Osteocyte (in vitro differentiated cells): ENCODE data around the gene VSIG8. TPM values are rescaled to one million over a fixed set of nuclear protein-coding genes. Genes with fewer than 3 reads are reported as not detected.

ENCODE experiments used
- DNase-seq: peaks from one replicate; pipeline ENCODE4 v3.0.0; 2021; ENCODE audit warnings: mixed read lengths; ENCODE audit not compliant: unreplicated experiment; ENCODE audit errors: extremely low spot score
- H3K27ac Mint-ChIP-seq: one replicate; pipeline ENCODE4 v1.8.0; 2021; ENCODE audit warnings: mild to moderate bottlenecking, mixed read lengths; ENCODE audit not compliant: unreplicated experiment
- H3K27me3 Mint-ChIP-seq: one replicate; pipeline ENCODE4 v1.8.0; 2021; ENCODE audit warnings: mixed read lengths; ENCODE audit not compliant: unreplicated experiment
- H3K36me3 Mint-ChIP-seq: one replicate; pipeline ENCODE4 v1.8.0; 2021; ENCODE audit warnings: mixed read lengths; ENCODE audit not compliant: unreplicated experiment
- H3K4me1 Mint-ChIP-seq: one replicate; pipeline ENCODE4 v1.8.0; 2021; ENCODE audit warnings: mixed read lengths; ENCODE audit not compliant: unreplicated experiment
- H3K4me3 Mint-ChIP-seq: one replicate; pipeline ENCODE4 v1.8.0; 2021; ENCODE audit warnings: mild to moderate bottlenecking, moderate library complexity, mixed read lengths; ENCODE audit not compliant: unreplicated experiment
- H3K9me3 Mint-ChIP-seq: one replicate; pipeline ENCODE4 v1.8.0; 2021; ENCODE audit warnings: mixed read lengths; ENCODE audit not compliant: unreplicated experiment
- CTCF ChIP-seq: fragments of 200-600 bp; sonication (generic); IDR thresholded peaks from 2 replicates; pipeline ENCODE4 v1.5.0; 2021; ENCODE audit warnings: antibody characterized with exemption, mild to moderate bottlenecking, moderate library complexity
- total RNA-seq: library from RNA; stranded (reverse); gene quantifications from 2 replicates; pipeline ENCODE4 v1.2.1, GENCODE V29; 2021

The VSIG8 gene
- total RNA-seq, 1 donor from 2014 or later, result not detected

DNA sequence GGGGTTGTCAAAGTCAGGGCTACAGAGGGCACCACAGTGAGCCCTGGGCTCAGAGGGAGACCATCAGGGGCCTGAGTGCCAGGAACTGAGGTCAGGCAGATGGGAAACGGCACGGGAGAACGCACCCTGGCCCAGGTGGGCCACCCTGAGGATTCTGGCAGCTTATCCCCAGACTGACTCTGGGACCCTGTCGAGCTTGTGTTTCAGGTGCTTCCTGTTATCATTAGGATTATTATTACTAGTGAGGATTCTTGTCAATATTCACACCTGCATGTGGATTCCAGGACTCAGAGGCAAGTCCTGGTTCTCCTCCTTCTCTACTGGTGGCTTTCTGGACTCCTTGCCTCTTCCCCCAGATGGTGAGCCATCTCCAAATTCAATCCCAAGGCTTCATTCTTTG is 15.2 kb downstream of the VSIG8 start:
- H3K27me3 Mint-ChIP-seq, result peaks cover 6% of the 10 kb centered on the region

GRCh38 chr1:159845751-159846629 is 16.5 kb downstream of the VSIG8 start:
- no peaks in the 10 kb centered on the region for H3K36me3 Mint-ChIP-seq
- peaks cover 6% of the 10 kb centered on the region for H3K27me3 Mint-ChIP-seq
- DNase-seq, result no peak
- no peaks in the 10 kb centered on the region for H3K9me3 Mint-ChIP-seq
- no peak overlapping the region for H3K27ac Mint-ChIP-seq
- no peak for TF ChIP-seq CTCF
- H3K4me3 Mint-ChIP-seq, result no peak overlapping the region
- H3K4me1 Mint-ChIP-seq, result peaks cover 7% of the 10 kb centered on the region

More for the DNA sequence above, 15.2 kb downstream of the VSIG8 start:
- no peak for TF ChIP-seq CTCF
- H3K4me1 Mint-ChIP-seq, result peaks cover 7% of the 10 kb centered on the region
- no peak overlapping the region for H3K27ac Mint-ChIP-seq
- no peaks in the 10 kb centered on the region for H3K9me3 Mint-ChIP-seq
- DNase-seq, result no peak
- H3K36me3 Mint-ChIP-seq, result no peaks in the 10 kb centered on the region
- no peak overlapping the region for H3K4me3 Mint-ChIP-seq

GRCh38 chr1:159843459-159843858 is 19.0 kb downstream of the VSIG8 start:
- DNase-seq, result no peak
- H3K27me3 Mint-ChIP-seq, result peaks cover 6% of the 10 kb centered on the region
- H3K4me3 Mint-ChIP-seq, result no peak overlapping the region
- no peaks in the 10 kb centered on the region for H3K4me1 Mint-ChIP-seq
- H3K36me3 Mint-ChIP-seq, result no peaks in the 10 kb centered on the region
- no peak for TF ChIP-seq CTCF
- no peaks in the 10 kb centered on the region for H3K9me3 Mint-ChIP-seq
- H3K27ac Mint-ChIP-seq, result no peak overlapping the region

- no peak for DNase-seq
- TF ChIP-seq CTCF, result no peak
- Mint-ChIP-seq H3K27me3 (peaks cover 6% of the 10 kb centered on the region), H3K9me3 (no peaks in the 10 kb centered on the region), H3K4me3 (no peak overlapping the region), H3K36me3 (no peaks in the 10 kb centered on the region), H3K27ac (no peak overlapping the region), H3K4me1 (no peaks in the 10 kb centered on the region)
Observed at GRCh38 chr1:159841749-159842148, 20.7 kb downstream of the VSIG8 start.

DNA sequence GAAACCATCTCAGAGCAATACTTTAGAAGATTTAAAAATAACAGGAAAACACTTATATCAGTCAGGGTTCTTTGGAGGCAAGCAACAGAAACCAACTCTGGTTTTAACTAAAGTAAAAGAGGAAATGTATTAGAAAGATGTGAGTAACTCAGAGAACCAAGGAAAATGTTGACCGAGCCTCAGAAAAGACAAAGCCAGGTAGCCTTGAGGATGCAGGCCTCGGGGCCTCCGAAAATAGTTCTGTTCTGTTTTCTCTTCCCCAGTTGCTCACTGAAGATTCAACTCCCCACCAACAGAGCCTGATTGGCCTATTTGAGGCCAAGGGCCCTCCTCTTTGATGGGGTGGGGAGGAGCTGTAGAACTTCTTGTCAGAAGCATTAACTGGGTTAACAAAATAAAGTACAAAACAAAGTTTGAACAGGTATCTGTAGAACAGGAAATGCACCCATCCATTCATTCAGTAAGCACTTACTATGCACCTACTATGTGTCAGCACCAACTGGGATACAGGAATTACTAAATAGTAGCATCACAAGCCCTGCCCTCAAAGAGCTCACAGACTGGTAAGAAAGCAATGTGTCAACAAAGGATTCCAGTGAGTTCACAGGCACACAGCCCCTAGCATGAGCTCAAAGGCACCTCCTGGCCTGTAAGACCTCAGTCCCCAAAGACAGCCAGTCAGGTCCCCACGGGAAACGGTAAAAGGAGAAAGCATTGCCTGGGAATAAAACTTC is 23.2 kb downstream of the VSIG8 start:
- DNase-seq, result no peak
- TF ChIP-seq CTCF, result no peak
- H3K4me1 Mint-ChIP-seq, result no peaks in the 10 kb centered on the region

More for the DNA sequence above, 23.2 kb downstream of the VSIG8 start:
- Mint-ChIP-seq H3K27ac (no peak overlapping the region), H3K27me3 (peaks cover under 1% of the 10 kb centered on the region), H3K4me3 (no peak overlapping the region), H3K36me3 (no peaks in the 10 kb centered on the region), H3K9me3 (no peaks in the 10 kb centered on the region)
